HG02884 (cell line): ENCODE measurements around the gene ERN1.
A peak's percentile ranks its signal among the peaks of the same experiment; 100 is the strongest.

Experiments used
- ATAC-seq: cut with Tn5 transposase; IDR thresholded peaks from one replicate; pipeline ENCODE4 v1.9.1; 2021; ENCODE audit warnings: mild to moderate bottlenecking, moderate library complexity; ENCODE audit not compliant: unreplicated experiment

The ERN1 gene

GRCh38 chr17:64158406-64158805, 28.5 kb upstream of the ERN1 start:
- no peak for ATAC-seq

GRCh38 chr17:64157669-64158180, 27.8 kb upstream of the ERN1 start:
- ATAC-seq, result no peak

- ATAC-seq, result no peak
Observed at GRCh38 chr17:64156670-64157069, 26.7 kb upstream of the ERN1 start.

DNA sequence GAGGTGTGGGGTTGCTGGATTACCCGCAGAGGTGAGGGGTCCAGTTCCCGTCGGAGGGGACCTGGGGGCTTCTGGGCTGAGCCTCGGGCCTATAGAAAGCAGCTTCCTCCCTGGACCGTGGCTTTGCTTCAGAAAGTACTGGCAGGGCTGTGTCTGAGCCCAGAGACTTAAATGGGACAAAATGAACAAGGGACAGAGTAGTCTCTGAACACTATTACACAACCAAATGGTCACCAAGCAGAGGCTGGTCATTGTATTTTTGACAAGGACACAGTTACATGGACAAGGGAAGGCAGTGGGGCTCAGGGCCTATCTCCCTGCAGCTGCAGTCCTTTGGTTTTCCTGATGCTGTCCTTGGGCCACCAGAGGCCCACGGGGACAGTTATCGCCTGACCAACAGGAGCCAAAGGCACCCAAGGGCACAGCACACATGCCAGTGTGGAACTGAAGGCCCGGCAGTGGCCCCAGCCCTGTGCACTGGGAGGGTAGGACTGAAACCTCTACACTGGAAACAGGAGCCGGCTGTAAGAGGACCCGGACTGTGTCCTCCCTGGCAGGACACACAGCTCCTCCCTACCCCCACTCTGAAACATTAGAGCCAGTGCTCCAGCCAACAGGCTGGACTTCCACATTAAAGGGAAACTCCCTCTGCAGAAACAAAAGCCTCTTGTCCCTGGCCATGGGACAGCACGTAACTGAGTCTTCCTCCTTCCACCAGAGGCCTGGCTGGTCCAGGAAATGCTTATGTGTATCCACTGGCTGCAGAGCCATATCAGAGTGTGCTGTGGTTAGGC, 26.0 kb upstream of the ERN1 start:
- ATAC-seq, result no peak

- no peak for ATAC-seq
Observed at GRCh38 chr17:64155129-64155528, 25.2 kb upstream of the ERN1 start.

- no peak for ATAC-seq
Observed at GRCh38 chr17:64154717-64155116, 24.8 kb upstream of the ERN1 start.

GRCh38 chr17:64154313-64154695, 24.4 kb upstream of the ERN1 start:
- no peak for ATAC-seq

DNA sequence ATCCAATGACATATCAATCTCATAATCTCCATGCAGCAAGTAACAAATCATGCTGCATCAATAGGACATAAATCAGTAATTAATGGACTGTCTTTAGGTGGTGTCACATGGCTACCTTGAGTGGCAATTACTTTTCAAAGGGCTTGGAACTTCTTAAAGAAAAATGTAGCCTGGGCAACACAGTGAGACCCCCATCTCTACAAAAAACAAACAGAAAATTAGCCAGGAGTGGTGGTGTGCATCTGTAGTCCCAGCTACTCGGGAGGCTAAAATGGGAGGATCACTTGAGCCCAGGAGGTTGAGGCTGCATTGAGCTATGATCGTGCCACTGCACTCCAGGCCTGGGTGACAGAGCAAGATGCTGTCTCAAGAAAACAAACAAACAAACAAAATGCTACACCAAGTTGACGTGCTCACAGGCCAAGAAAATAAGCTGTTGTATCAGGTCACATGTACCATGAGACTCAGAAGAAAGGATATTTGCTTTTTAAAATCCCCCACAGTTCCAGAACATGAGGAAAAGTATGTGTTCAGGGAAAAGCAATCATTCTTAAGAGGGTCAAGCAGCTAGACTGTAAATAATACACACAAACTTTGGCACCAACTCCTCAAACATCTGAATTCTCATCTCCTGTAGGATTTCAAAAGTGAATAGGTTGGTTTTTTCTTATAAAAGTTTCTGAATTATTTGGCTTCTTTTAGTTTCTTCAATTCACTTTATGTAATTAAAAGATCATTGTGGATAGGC, 23.8 kb upstream of the ERN1 start:
- ATAC-seq, result no peak

- ATAC-seq, result no peak
Observed at GRCh38 chr17:64152428-64153125, 22.6 kb upstream of the ERN1 start.

- ATAC-seq, result no peak
Observed at GRCh38 chr17:64151016-64151368, 21.0 kb upstream of the ERN1 start.

- ATAC-seq, result no peak
Observed at GRCh38 chr17:64150237-64151015, 20.5 kb upstream of the ERN1 start.

GRCh38 chr17:64149196-64149595, 19.3 kb upstream of the ERN1 start:
- no peak for ATAC-seq

GRCh38 chr17:64148699-64149098, 18.8 kb upstream of the ERN1 start:
- no peak for ATAC-seq

- ATAC-seq, result no peak
Observed at GRCh38 chr17:64148017-64148631, 18.2 kb upstream of the ERN1 start.

DNA sequence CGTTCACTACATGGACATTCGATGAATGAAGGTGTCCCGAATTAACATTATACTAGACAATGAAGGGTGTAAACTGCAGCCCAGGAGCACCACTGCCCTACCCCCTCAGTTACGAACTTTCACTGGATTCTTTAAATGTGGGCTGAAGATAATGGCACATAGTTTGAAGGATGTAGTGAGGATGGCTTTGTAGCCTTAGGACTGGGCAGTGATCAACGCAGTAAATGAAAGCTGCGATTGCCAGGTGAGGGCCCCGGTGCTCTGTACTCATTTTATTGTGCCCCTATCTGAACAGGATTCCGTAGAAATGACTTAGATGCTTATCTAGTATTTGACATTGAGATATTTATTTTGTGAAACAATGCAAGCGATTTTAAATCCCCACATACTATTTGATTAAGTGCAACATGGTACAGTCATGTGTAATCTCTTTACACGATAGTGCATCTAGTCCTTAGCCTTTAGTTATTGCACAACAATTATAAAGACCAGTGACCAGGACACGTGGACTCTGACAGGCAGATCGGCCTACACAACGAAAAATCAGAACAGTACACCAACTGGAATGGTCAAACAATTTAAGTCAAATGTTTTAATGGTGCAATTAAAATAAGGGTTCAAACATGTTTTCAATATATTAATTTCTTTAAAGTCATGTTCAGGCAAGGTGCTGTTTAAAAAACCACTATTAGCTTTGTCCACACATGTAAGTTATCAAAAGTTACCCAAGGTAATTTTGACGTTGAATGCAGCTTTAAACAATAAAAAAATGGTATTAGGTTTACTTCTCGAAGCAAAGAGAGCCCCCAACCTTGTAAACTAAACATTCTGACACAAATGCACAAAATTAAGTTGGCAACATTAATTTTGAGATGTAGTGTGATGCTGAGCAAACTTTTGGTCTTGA, 17.4 kb upstream of the ERN1 start:
- no peak for ATAC-seq

DNA sequence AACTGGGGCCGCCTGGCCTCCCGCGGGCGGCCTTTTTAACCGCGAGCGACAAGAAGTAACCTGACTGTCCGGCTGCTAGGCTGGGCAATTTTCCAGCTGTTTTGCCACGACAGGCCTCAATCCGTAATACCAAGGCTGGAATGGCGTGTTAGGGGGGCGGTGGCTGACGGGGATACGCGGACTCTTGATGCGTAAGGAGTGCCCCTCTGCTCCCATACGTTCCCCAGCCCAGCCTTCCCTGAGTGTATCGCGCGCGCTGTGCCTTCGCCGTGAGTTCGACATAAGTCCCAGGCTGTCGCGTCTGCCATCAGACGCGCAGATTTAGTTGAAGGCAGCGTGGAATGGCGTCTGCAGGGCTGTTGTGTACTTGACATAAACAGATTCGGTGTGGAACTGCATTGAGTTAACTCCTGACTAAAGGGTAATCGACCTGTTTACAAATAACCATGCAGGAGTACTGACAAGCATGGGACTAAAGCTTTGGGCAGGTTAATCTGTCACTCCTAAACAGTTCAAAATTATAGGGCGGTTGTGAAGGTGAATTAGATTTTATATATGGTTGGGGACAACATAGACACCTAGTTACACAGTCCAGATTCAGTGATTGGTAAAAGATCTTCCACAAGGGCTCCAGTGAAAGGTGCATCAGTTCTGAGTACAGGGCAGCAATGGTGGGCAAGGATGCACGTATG, 16.6 kb upstream of the ERN1 start:
- no peak for ATAC-seq

- peak; percentile 92 for ATAC-seq
Observed at GRCh38 chr17:64145751-64146417, 15.9 kb upstream of the ERN1 start.

DNA sequence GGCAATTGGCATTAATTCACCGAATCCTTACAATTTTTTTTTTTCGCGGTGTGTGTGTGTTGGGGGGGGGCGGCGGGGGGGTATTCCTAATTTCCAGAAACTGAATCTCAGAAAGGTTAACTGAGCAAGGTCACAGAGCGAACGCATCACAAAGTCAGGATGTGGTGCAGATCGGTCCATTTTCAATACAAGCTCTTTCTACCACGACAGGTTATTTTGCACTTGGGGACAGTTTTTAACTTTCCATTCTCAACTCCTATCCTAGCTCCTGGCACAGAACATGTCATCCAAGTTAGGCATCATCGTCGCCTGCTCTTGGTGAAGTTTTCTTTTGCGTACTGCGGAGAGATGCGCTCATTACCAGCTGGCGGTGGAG, 15.4 kb upstream of the ERN1 start:
- peak; percentile 5 for ATAC-seq
